ENCODE data around the gene HPS1. TPM values are rescaled to one million over a fixed set of nuclear protein-coding genes. Genes with fewer than 3 reads are reported as not detected.

HPS1 gene
- total RNA-seq, 8 experiments from 2014 or later: 8.6 to 76.9 (median 20.5) TPM

- Histone ChIP-seq H3K4me3 (no peak overlapping the region), H3K27ac (no peak overlapping the region), H3K4me1 (replicated peaks in 1 of 2) (peaks cover 0 to 3% of the 10 kb centered on the region in 2 donors)
- 0 to 83% (median 49%) methylated on average over 1 to 8 of the region's 8 CpGs; no CpG with 5 or more reads in 1 of the 10 experiments for WGBS, 10 experiments
- ATAC-seq (replicated peaks in 6 of 8): peak in 5 of 8 experiments; percentile 19 to 65 (median 37)
- in situ Hi-C loops (cut with MboI; ENCODE audit: low pct_unique_long_range_greater_than_20kb in 2 of 9, low sequenced_read_pairs in 9 of 9, unreplicated experiment in 9 of 9): no loop called here
These were observed 72.3 kb downstream of the HPS1 start for GRCh38 chr10:98374217-98374985.

GRCh38 chr10:98373260-98374040 lies 73.3 kb downstream of the HPS1 start:
- peak in 3 of 8 experiments; percentile 15 to 55 (median 47) for ATAC-seq (replicated peaks in 6 of 8)
- 35 to 100% (median 77%) methylated on average over 3 to 9 of the region's 12 CpGs for WGBS, 10 experiments

DNA sequence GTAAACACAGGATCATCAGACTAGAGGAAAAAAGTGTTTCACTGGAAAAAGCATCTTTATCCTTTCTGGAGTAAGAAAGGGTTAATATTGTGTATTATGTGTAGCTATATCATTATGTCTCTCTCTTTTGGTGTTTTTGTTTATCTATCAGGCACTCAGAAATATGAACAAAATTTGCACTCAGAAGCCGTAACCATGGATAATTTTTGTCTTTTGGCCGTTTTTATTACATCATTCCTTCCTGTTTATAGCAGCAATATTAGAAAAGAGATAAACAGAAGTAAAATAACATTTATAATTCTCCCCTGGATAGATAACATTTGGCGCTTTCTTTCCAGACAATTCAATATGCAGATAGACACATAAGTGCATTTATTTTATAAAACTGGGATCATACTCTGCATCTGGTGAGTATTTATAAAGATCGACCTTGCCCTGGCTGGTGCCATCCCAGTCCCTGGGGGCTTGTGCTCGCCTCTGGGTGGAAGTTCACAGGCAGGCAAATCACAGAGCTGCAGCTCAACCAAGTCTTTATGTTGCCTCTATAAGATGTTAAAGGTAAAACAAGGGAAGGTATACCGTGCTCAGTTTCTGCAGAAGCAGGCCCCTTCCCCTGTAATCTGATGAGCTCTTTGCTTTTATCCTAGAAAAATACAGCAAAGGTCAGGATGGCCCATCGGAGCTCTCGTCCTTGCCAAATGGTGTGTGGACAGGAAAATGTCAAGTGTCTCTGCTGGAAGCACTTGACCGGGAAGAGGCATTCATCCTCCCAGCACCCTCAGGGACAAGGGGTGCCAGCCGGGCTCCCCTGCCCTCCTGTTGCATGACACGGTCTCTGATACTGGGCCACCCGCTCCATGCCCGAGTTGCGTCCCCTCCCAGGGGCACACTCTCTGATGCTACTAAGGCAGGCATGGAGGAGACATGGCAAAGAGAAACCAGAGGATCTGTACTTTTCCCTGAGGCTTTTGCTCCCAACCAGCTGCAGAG lies 75.6 kb downstream of the HPS1 start:
- peaks cover 0 to 3% of the 10 kb centered on the region in 2 donors for H3K4me1 ChIP-seq (replicated peaks in 1 of 2)
- in situ Hi-C loops (cut with MboI; ENCODE audit: low pct_unique_long_range_greater_than_20kb in 2 of 9, low sequenced_read_pairs in 9 of 9, unreplicated experiment in 9 of 9): no loop called here
- H3K27ac ChIP-seq: no peak overlapping the region
- no peak overlapping the region for H3K4me3 ChIP-seq
- no peak for ATAC-seq (replicated peaks in 6 of 8)
- WGBS, 10 experiments: 32 to 100% (median 76%) methylated on average over 1 to 12 of the region's 14 CpGs; no CpG with 5 or more reads in 1 of the 10 experiments

More at GRCh38 chr10:98373260-98374040, 73.3 kb downstream of the HPS1 start:
- no peak overlapping the region for H3K4me3 ChIP-seq
- in situ Hi-C loops (cut with MboI; ENCODE audit: low pct_unique_long_range_greater_than_20kb in 2 of 9, low sequenced_read_pairs in 9 of 9, unreplicated experiment in 9 of 9): no loop called here
- H3K27ac ChIP-seq: no peak overlapping the region
- peaks cover 0 to 3% of the 10 kb centered on the region in 2 donors for H3K4me1 ChIP-seq (replicated peaks in 1 of 2)

DNA sequence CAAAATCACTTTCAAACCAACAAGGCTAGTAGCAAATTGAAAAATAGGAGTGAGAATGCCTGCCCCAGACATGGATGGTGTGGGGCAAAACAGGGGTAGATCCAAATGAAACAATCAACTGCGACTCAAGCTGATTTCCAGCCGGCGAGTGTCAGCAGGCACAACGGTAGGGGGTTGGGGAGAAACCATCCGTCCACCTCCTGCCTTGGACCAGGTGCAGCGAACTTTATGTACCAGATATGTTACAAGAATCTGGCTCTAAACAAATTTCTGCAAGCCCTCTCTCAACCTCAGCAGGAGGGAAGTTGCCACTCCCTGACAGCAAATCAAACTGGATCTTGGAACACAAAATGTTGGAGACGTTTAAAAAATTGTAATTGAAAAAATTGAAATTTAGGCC lies 76.9 kb downstream of the HPS1 start:
- Histone ChIP-seq H3K27ac (no peak overlapping the region), H3K4me1 (replicated peaks in 1 of 2) (peaks cover 0 to 3% of the 10 kb centered on the region in 2 donors), H3K4me3 (no peak overlapping the region)
- 58 to 100% (median 74%) methylated on average over 1 to 6 of the region's 7 CpGs; no CpG with 5 or more reads in 3 of the 10 experiments for WGBS, 10 experiments
- in situ Hi-C loops (cut with MboI; ENCODE audit: low pct_unique_long_range_greater_than_20kb in 2 of 9, low sequenced_read_pairs in 9 of 9, unreplicated experiment in 9 of 9): no loop called here
- ATAC-seq (replicated peaks in 6 of 8): no peak

GRCh38 chr10:98368644-98369043 lies 78.1 kb downstream of the HPS1 start:
- 20 to 100% (median 96%) methylated on average over 1 to 2 of the region's 2 CpGs; no CpG with 5 or more reads in 2 of the 10 experiments for WGBS, 10 experiments
- in situ Hi-C loops (cut with MboI; ENCODE audit: low pct_unique_long_range_greater_than_20kb in 2 of 9, low sequenced_read_pairs in 9 of 9, unreplicated experiment in 9 of 9): no loop called here
- Histone ChIP-seq H3K4me1 (replicated peaks in 1 of 2) (peaks cover 0 to 3% of the 10 kb centered on the region in 2 donors), H3K27ac (no peak overlapping the region), H3K4me3 (no peak overlapping the region)
- no peak for ATAC-seq (replicated peaks in 6 of 8)

- WGBS, 10 experiments: 30 to 97% (median 84%) methylated on average over 3 to 18 of the region's 19 CpGs; no CpG with 5 or more reads in 2 of the 10 experiments
- in situ Hi-C loops (cut with MboI; ENCODE audit: low pct_unique_long_range_greater_than_20kb in 2 of 9, low sequenced_read_pairs in 9 of 9, unreplicated experiment in 9 of 9): no loop called here
- ATAC-seq (replicated peaks in 6 of 8): peak in 1 of 8 experiments; percentile 51
- Histone ChIP-seq H3K27ac (no peak overlapping the region), H3K4me3 (no peak overlapping the region), H3K4me1 (replicated peaks in 1 of 2) (peaks cover 0 to 3% of the 10 kb centered on the region in 2 donors)
These were observed 78.9 kb downstream of the HPS1 start for GRCh38 chr10:98367604-98368451.

Other genes with a start within 250 kb of the HPS1 start
- gene LOXL4, start 178.7 kb downstream of the HPS1 start, total RNA-seq: 100 to 1,000 TPM in 1 of 8 experiments, 10 to 100 TPM in 2, 1 to 10 TPM in 2, under 1 TPM in 3; 0.52 to 176 (median 1.9) TPM
- 10 to 100 TPM in 4 of 8 experiments, 1 to 10 TPM in 4; 2.7 to 34.6 (median 7.6) TPM for gene PYROXD2, start 31.8 kb downstream of the HPS1 start, total RNA-seq